A673 (cell line): ENCODE measurements around the gene APEH. TPM values are rescaled to one million over a fixed set of nuclear protein-coding genes. Genes with fewer than 3 reads are reported as not detected.

ENCODE experiments used
- BruUV-seq: library from RNA; stranded (reverse); fragments of 400-500 nt; replicated peaks from 2 replicates; lab custom pipeline; 2021; lab: Mats Ljungman, UMichigan
- CTCF ChIA-PET: fragments of 300-600 bp; sonication (Branson Sonifier 250); formaldehyde crosslinking; loops from one replicate; lab custom pipeline; 2022; ENCODE audit warnings: antibody characterized with exemption; lab: Charles Lee
- POLR2A ChIA-PET: fragments of 300-600 bp; sonication (Branson Sonifier 250); formaldehyde crosslinking; loops from one replicate; lab custom pipeline; 2022; ENCODE audit warnings: antibody characterized with exemption; ENCODE audit not compliant: low non-redundant PET; lab: Charles Lee
- DNase-seq: peaks from one replicate; pipeline ENCODE4 v3.0.0-alpha.2; 2015; ENCODE audit warnings: low spot score
- H3K27ac ChIP-seq: fragments of 200-600 bp; sonication (generic); 2 replicates; pipeline ENCODE4 v1.5.1; 2016; ENCODE audit warnings: mixed run types, low read depth, mild to moderate bottlenecking, mixed read lengths, antibody characterized with exemption, low read length; ENCODE audit not compliant: poor library complexity, severe bottlenecking
- H3K27me3 ChIP-seq: fragments of 200-600 bp; sonication (generic); replicated peaks from 2 replicates; pipeline ENCODE4 v1.6.1; 2017; ENCODE audit warnings: mixed run types, low read depth, mild to moderate bottlenecking, mixed read lengths, antibody characterized with exemption, low read length; ENCODE audit not compliant: insufficient read depth, poor library complexity
- H3K36me3 ChIP-seq: fragments of 200-600 bp; sonication (generic); 2 replicates; pipeline ENCODE4 v1.6.1; 2016; ENCODE audit warnings: mixed run types, mild to moderate bottlenecking, mixed read lengths, antibody characterized with exemption, low read length; ENCODE audit not compliant: insufficient read depth, poor library complexity, severe bottlenecking
- H3K4me1 ChIP-seq: fragments of 200-600 bp; sonication (generic); 2 replicates; pipeline ENCODE4 v1.6.1; 2017; ENCODE audit warnings: mixed run types, mild to moderate bottlenecking, mixed read lengths, antibody characterized with exemption, low read length; ENCODE audit not compliant: insufficient read depth, poor library complexity, severe bottlenecking
- H3K4me3 ChIP-seq: fragments of 200-600 bp; sonication (generic); 2 replicates; pipeline ENCODE4 v1.5.1; 2016; ENCODE audit warnings: low read depth, mixed run types, mild to moderate bottlenecking, mixed read lengths, low read length; ENCODE audit not compliant: poor library complexity, severe bottlenecking
- H3K9me3 ChIP-seq: fragments of 200-600 bp; sonication (generic); 2 replicates; pipeline ENCODE4 v1.6.1; 2016; ENCODE audit warnings: mixed run types, low read depth, mild to moderate bottlenecking, mixed read lengths, antibody characterized with exemption, low read length; ENCODE audit not compliant: poor library complexity, severe bottlenecking
- EZH2 ChIP-seq: fragments of 200-600 bp; sonication (generic); IDR thresholded peaks from 2 replicates; pipeline ENCODE4 v1.6.1; 2017; ENCODE audit warnings: borderline replicate concordance, low read depth, mild to moderate bottlenecking, mixed read lengths, antibody characterized with exemption, low read length; ENCODE audit not compliant: poor library complexity, severe bottlenecking
- intact Hi-C: fragments of 100-400 bp; cut with micrococcal nuclease; formaldehyde crosslinking; loops from one replicate; pipeline ENCODE4 v1.10.0; 2022; ENCODE audit not compliant: unreplicated experiment
- total RNA-seq: library from RNA; stranded (reverse); gene quantifications from 2 replicates; pipeline ENCODE4 v1.2.3, GENCODE V29; 2021
- TF ChIP-seq, protein P1 (sequence below): fragments of 300-800, 200-600 bp; sonication (generic); conservative IDR thresholded peaks from 2 replicates; pipeline ENCODE4 v1.5.1; 2017; ENCODE audit warnings: low read depth, mild to moderate bottlenecking, antibody characterized with exemption, low read length, moderate library complexity, mixed read lengths

The APEH gene
- total RNA-seq, 1 experiment from 2014 or later, result 64.9 TPM

DNA sequence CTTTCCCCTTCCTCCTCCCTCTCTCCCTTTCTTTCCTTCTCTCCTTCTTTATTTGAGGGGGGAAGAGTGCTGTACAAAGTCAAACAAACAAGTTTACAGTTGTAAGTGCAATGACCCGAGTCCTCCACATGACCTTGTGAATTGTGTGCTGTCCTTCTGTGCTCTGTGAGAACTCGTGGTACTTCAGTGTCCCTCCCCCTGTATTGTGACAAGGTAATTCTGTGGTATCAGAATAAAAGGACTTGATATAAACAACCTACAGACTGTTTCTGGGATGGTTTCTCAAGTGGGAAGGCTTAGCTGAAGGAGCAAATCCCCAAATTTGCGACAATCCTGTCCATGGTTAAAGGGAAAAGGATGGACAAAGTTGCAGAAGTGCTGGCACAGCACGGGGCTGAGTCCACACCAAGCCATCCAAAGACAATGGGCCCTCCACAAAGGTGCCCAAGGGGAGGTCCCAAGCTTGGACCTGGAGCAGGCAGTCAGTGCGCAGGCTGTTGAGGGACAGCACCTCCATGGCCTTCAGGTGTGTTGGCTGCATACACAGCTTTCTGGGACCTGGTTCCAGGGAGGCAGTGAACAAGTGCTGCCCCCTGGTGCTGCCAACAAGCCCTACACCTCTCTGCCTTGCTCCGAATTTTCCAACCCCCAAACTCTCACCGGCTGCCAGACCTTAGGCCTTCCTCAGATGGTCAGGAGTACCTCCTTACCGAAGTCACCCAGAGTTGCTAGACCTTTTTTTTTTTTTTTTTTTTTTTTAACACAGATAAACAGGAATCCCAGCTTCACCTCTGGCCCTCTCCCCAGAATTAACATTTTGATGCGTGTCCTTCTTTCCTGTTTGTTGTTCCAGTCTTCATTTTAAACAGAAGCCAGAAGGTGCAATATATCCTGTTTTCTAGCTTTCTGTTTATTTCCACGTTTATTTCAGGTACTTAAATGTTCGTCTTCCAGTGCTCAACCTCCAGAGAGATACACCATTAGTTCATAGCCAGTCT lies 2.6 kb upstream of the APEH start:
- DNase-seq, result peak; percentile 43
- Histone ChIP-seq H3K4me1 (no peaks in the 10 kb centered on the region), H3K9me3 (no peaks in the 10 kb centered on the region), H3K4me3 (no peak overlapping the region), H3K27me3 (no peaks in the 10 kb centered on the region), H3K27ac (no peak overlapping the region), H3K36me3 (peaks cover 2% of the 10 kb centered on the region)
- intact Hi-C loops, result loop anchor here (1.0 kb wide), 1 partner anchor 132 kb away; no protein-coding TSS in a partner anchor
- CTCF ChIA-PET, result interaction anchor here (0.5 to 1.6 kb wide), 3 partner anchors 107 to 306 kb away, joined by 3 to 33 read pairs (median 13); no protein-coding TSS in a partner anchor
- POLR2A ChIA-PET, result interaction anchor here (0.6 kb wide), 2 partner anchors 132 to 134 kb away, joined by 4 to 19 read pairs; no protein-coding TSS in a partner anchor
- BruUV-seq, result no TSS peak
- no peak for TF ChIP-seq EZH2
- TF ChIP-seq, protein P1, sequence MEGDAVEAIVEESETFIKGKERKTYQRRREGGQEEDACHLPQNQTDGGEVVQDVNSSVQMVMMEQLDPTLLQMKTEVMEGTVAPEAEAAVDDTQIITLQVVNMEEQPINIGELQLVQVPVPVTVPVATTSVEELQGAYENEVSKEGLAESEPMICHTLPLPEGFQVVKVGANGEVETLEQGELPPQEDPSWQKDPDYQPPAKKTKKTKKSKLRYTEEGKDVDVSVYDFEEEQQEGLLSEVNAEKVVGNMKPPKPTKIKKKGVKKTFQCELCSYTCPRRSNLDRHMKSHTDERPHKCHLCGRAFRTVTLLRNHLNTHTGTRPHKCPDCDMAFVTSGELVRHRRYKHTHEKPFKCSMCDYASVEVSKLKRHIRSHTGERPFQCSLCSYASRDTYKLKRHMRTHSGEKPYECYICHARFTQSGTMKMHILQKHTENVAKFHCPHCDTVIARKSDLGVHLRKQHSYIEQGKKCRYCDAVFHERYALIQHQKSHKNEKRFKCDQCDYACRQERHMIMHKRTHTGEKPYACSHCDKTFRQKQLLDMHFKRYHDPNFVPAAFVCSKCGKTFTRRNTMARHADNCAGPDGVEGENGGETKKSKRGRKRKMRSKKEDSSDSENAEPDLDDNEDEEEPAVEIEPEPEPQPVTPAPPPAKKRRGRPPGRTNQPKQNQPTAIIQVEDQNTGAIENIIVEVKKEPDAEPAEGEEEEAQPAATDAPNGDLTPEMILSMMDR, result peak; percentile 66

DNA sequence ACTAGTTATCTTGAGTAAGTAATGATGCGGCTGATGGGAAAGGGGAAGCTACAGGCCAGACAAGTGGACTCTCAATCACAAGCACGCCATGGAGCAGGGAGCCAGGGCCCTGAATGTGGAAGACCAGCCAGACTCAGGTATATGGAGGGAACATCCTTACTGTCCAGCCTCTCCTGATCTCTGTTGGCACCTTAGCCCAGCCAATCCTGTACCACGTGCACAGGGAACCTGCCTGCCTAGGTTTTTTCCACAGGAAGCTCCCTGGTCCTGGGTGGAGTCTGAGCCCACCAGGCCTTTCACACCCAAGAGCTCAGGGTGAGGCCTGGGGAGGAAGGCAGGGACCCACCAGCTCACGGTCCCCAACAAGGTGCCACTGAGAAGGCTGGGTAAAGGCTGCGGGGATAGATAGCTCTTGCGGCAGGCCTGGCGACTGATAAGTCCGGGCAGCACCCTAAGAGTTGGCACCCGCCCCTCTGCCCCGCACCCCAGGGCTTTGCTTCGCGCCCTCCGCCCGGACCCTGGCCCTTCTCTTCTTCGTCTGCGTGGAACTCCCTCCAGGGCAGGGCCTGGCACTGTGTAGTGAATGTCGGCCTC lies 933 bp upstream of the APEH start:
- intact Hi-C loops, result no loop called here

DNA sequence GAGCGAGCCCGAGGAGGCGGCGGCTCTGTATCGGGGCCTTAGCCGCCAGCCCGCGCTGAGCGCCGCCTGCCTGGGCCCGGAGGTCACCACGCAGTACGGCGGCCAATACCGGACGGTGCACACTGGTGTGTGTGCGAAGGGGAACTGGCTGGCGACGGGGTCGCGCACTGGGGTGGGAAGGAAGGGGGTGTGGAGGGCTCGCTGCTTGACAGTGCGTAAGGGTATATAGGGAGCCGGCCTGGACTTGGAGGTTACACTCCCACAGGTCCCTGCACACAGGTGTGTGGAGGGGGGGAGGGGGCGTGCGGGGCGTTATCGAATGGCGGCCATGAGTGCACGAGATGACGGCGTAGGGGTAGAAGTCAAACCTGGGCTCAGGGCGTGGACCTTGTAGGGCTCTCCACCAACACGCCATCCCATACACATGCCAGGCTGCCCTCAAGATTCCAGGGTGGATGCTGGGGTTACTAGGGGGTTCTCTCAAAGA lies 389 bp downstream of the APEH start:
- no peak for DNase-seq
- intact Hi-C loops, result no loop called here
- POLR2A ChIA-PET, result no interaction called here
- TF ChIP-seq, protein P1, result no peak
- no peak for TF ChIP-seq EZH2
- H3K4me1 ChIP-seq, result no peaks in the 10 kb centered on the region
- H3K4me3 ChIP-seq, result peak overlapping the region; percentile 69
- no TSS peak for BruUV-seq
- no peaks in the 10 kb centered on the region for H3K27me3 ChIP-seq
- H3K27ac ChIP-seq, result peak overlapping the region; percentile 90
- no peaks in the 10 kb centered on the region for H3K9me3 ChIP-seq
- CTCF ChIA-PET, result no interaction called here
- H3K36me3 ChIP-seq, result peaks cover 2% of the 10 kb centered on the region

More for the DNA sequence above, 933 bp upstream of the APEH start:
- Histone ChIP-seq H3K27ac (peak overlapping the region; percentile 90), H3K36me3 (peaks cover 2% of the 10 kb centered on the region), H3K4me1 (no peaks in the 10 kb centered on the region), H3K4me3 (peak overlapping the region; percentile 69), H3K9me3 (no peaks in the 10 kb centered on the region), H3K27me3 (no peaks in the 10 kb centered on the region)
- BruUV-seq, result no TSS peak
- ChIA-PET CTCF (interaction anchor here (0.6 to 0.9 kb wide), 2 partner anchors 62 to 133 kb away, joined by 4 read pairs; no protein-coding TSS in a partner anchor), POLR2A (no interaction called here)
- no peak for DNase-seq
- TF ChIP-seq, protein P1, result no peak
- TF ChIP-seq EZH2, result no peak
